ENCODE results near the gene AKR7A3.

AKR7A3 gene

DNA sequence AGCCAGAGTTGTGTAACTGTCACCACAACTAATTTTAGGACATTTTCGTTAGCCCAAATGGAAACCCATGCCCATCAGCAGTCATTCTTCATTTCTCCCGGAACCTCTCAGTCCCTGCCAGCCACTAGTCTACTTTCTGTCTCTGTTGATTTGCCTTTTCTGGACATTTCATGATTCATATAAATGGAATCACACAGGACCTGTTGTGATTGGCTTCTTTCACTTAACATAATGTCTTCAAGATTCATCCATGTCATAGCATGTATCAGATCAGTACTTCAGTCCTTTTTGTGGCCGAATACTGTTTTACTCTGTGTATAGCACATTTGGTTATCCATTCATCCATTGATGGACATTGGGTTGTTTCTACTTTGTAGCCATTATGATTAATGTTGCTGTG lies 30.6 kb upstream of the AKR7A3 start:
- no peak for DNase-seq (ENCODE audit: low read depth)
- TF ChIP-seq, protein P1, sequence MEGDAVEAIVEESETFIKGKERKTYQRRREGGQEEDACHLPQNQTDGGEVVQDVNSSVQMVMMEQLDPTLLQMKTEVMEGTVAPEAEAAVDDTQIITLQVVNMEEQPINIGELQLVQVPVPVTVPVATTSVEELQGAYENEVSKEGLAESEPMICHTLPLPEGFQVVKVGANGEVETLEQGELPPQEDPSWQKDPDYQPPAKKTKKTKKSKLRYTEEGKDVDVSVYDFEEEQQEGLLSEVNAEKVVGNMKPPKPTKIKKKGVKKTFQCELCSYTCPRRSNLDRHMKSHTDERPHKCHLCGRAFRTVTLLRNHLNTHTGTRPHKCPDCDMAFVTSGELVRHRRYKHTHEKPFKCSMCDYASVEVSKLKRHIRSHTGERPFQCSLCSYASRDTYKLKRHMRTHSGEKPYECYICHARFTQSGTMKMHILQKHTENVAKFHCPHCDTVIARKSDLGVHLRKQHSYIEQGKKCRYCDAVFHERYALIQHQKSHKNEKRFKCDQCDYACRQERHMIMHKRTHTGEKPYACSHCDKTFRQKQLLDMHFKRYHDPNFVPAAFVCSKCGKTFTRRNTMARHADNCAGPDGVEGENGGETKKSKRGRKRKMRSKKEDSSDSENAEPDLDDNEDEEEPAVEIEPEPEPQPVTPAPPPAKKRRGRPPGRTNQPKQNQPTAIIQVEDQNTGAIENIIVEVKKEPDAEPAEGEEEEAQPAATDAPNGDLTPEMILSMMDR (IDR thresholded peaks at IDR 0.05; ENCODE audit: insufficient read depth, low read depth, low read length, missing control alignments): no peak
- no peak overlapping the region for H3K4me3 ChIP-seq (ENCODE audit: low read depth, low read length)

GRCh38 chr1:19317126-19317910 lies 28.7 kb upstream of the AKR7A3 start:
- H3K4me3 ChIP-seq (ENCODE audit: low read depth, low read length): no peak overlapping the region
- no peak for DNase-seq (ENCODE audit: low read depth)
- TF ChIP-seq, protein P1 (IDR thresholded peaks at IDR 0.05; ENCODE audit: insufficient read depth, low read depth, low read length, missing control alignments): no peak

DNA sequence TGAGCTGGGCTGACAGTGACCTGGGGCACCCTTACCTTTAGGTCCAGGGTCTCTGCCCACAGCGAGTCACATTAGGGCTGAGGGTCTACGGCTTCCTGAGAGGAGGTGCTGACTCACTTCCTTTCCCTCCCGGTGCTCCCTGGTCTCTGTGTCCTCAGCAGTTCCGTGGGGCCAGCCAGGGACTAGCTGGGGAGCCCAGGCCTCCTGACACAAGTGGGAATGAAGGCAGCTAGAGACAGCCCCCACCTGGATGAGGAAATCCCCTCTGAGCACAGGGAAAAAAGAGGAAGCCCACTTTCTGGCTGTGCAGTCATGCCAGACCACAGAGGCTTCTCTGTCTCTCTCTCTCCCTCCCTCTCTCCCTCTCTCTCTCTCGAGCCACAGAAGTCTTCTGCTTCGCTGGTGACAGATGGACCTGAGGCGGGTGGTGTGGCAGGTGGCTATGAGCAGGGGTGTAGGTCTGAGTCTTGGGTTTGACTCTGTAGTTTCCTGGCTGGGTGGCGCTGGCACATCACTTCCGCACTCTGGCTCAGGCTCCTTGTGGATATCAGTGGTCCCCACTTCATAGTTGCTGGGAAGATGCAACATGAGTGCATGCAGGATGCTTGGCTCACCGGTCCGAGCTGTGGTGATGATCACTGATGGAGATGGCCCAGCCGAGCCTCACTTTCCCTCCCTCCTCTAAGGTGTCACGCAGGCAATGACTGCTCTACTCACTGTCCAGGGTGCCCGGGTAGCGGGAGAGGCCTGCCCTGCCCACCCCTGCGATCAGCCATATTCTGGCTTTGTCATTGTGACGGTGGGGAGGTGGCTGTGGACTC lies 27.0 kb upstream of the AKR7A3 start:
- no peak overlapping the region for H3K4me3 ChIP-seq (ENCODE audit: low read depth, low read length)
- DNase-seq (ENCODE audit: low read depth): peak; percentile 83
- TF ChIP-seq, protein P1 (IDR thresholded peaks at IDR 0.05; ENCODE audit: insufficient read depth, low read depth, low read length, missing control alignments): no peak

DNA sequence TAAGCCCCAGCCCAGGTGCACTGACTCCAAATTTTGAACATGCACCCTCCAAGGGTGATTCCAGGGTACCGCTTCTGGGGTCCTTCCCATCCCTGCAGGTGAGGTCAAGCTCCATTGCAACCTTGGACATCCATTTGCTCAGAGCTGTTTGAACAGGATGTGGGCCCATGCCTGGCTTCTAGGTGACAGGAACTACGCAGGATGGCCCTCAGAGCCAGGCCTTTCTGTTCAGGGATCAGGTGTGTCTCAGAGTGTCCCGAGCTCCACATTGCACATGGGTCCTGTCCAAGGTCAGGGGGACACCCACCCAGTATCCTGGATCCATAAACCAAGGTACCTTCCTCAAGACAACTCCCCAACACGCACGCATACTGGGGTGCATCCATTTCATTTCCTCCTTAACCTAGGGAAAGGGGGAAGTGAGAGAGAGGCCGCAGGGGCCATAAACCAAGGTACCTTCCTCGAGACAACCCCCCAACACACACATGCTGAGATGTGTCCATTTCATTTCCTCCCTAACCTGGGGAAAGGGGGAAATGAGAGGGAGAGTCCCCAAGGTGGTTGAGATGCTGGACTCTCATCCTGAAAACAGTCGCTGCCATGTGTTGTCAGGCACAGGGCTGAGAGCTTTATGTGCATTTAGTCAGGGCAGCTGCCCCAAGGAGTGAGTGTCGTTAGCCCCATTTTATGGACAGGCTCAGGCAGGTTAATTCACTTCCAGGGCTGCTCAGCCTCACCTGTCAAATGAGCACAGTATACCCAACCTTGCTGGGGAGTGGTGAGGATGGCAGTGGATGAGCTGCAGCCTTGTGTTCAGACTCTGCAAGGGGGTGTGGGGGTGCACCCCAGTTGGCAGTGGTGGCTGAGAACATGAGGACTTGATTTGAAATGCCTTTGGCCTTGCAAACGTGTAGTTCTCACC lies 25.7 kb upstream of the AKR7A3 start:
- DNase-seq (ENCODE audit: low read depth): peak; percentile 44
- no peak overlapping the region for H3K4me3 ChIP-seq (ENCODE audit: low read depth, low read length)
- TF ChIP-seq, protein P1 (IDR thresholded peaks at IDR 0.05; ENCODE audit: insufficient read depth, low read depth, low read length, missing control alignments): no peak

DNA sequence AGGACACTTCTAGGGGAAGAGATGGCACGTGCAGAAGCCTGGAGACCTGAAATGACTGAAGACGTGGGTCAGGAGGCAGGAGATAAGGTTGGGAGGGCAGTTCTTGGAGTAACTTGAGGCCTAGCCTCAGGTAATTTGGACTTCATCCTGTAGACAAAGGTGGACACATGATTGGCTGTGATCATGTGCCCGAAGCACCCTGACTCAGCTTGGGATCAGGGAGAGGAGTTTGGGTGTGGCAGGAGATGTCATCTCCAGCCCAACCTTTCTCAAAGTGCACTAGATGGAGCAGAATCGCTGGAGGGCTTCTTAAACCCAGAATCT lies 25.0 kb upstream of the AKR7A3 start:
- TF ChIP-seq, protein P1 (IDR thresholded peaks at IDR 0.05; ENCODE audit: insufficient read depth, low read depth, low read length, missing control alignments): no peak
- no peak overlapping the region for H3K4me3 ChIP-seq (ENCODE audit: low read depth, low read length)
- no peak for DNase-seq (ENCODE audit: low read depth)

DNA sequence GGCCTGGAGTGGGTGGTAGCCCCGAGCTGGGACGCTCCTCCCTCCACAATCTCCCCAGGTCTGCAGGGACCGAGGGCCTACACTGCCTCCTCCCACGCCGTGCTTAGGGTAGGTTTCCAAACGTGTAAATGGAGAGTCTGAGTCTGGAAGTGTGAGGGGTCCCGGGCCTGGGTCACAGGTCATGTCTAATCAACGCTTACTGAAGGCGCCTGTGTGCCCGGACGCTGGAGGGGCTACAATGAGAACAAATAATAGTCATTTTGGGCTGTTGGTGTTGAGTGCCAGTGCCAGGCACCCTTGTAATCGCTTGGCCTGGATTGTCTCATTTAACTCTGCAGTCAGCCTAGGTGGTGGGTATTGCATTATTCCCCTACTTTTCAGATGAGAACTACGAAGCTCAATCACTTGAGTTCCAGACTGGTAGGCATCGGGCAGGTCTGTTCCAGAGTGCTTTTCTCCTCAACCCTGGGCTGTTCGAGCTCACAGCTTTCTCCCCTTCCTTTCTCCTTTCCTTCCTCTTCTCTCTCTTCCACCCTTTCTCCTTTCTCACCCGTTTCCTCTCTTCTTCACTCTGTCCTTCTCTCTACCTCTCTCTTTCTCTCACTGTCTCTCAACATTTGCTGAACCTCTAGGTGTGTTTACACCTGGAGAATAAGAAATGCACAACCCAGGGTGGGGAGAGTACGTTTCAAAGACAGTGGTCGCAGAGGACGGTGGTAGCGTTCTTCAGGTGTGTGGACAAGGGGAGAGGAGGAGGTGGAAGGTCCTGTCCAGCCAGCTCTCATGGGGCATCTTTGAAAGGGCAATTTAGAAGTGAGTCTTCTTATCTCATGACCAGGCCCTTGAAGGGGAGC lies 24.4 kb upstream of the AKR7A3 start:
- peak; percentile 36 for DNase-seq (ENCODE audit: low read depth)
- H3K4me3 ChIP-seq (ENCODE audit: low read depth, low read length): peak overlapping the region; percentile 67
- TF ChIP-seq, protein P1 (IDR thresholded peaks at IDR 0.05; ENCODE audit: insufficient read depth, low read depth, low read length, missing control alignments): no peak
